DMS53 treated with DMSO at 0.1 percent for 48 hours (cell line): ENCODE measurements around the gene TJP2.

Experiments
- DNase-seq: peaks from one replicate; lab custom pipeline; 2025; ENCODE audit not compliant: unreplicated experiment; lab: John Stamatoyannopoulos, UW

TJP2 gene

DNA sequence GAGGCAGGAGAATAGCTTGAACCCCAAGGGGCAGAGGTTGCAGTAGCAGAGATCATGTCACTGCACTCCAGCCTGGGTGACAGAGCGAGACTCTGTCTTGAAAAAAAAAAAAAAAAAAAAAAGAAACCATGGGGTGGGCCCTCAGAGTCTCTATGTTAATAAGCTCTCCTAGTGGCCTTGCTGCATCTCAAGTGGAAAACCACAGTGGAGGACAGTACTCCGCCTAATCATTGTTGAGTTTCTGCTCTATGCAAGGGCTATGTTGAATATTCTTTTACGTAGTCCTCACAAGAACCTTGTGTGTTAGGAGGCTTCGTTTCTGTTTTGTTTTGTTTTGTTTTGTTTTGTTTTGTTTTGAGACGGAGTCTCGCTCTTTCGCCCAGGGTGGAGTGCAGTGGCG, 48.9 kb downstream of the TJP2 start:
- DNase-seq, result no peak

DNA sequence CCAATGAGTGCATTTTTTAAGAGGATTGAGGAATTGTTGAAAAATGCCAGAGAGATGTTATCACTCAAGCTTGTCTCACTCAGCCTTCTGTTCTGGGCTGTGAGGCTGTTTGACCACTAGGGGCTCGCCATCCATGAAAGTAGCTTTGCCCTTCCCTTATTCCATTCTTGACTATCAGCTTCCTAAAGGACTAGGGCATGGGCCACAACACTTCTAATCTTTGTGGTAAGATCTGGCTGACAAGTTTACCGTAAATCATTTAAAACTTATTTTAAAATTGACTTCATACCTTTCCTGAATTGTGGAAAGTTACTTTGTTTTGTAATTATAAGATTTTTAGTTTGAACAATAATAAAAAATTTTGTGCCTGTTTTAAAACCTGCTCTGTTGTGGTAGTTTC, 49.5 kb downstream of the TJP2 start:
- DNase-seq, result peak; percentile 1

GRCh38 chr9:69229367-69229766, 55.3 kb downstream of the TJP2 start:
- no peak for DNase-seq

- DNase-seq, result no peak
Measured at GRCh38 chr9:69232135-69232534, 58.1 kb downstream of the TJP2 start.

- DNase-seq, result no peak
Measured at GRCh38 chr9:69234683-69235082, 60.6 kb downstream of the TJP2 start.

DNA sequence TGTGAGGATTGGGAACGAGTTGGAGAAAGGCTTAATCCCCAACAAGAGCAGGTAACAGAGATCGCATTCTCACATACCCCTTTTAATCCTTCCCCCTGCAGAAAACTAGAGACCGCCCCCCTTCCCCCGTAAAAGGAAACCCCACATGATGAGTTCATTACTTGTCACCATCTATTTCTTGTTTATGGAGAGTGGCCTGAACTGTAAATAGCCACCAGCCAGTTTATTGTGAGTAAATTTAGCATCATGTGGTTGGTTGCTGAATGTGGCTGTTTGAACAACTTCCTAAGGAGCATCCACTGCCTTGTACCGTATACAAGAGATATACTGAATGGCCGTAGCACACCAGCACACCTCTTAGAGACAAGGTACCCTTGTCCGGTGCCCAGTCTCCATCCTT, 62.1 kb downstream of the TJP2 start:
- no peak for DNase-seq

DNA sequence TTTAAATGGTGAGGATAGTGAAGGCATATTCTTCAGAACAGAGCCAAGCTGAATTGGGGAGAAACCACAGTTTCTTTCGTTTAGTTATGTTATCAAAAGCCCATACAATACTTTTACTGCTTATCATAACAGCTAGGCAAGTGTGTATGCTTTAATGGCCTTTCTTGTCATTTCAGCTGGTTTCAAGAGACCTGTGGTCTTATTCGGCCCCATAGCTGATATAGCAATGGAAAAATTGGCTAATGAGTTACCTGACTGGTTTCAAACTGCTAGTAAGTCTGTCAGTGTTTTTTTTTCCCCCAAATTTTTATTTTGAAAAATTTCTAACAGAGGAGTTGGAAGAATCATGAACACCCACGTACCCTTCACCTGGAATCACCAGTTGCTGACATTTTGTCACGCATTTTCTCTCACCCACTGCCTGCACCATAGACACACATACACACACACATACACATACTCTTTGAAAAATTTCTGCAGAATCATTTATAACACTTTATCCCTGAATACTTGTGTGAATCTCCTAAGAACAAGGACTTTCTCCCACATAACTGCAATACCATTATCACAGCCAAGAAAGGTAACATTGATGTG, 63.7 kb downstream of the TJP2 start:
- no peak for DNase-seq

GRCh38 chr9:69243116-69243515, 69.0 kb downstream of the TJP2 start:
- no peak for DNase-seq

GRCh38 chr9:69246629-69247028, 72.6 kb downstream of the TJP2 start:
- no peak for DNase-seq

DNA sequence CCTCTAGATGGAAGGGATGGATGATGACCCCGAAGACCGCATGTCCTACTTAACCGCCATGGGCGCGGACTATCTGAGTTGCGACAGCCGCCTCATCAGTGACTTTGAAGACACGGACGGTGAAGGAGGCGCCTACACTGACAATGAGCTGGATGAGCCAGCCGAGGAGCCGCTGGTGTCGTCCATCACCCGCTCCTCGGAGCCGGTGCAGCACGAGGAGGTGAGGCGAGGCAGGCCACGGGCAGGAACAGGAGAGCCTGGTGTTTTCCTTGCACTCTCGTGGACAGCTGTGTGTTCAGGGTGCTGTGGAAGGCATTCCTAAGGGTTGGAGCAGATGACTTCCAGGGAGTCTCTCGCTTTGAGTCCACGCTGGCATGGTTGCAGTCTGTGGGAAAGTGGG, 73.9 kb downstream of the TJP2 start:
- no peak for DNase-seq

DNA sequence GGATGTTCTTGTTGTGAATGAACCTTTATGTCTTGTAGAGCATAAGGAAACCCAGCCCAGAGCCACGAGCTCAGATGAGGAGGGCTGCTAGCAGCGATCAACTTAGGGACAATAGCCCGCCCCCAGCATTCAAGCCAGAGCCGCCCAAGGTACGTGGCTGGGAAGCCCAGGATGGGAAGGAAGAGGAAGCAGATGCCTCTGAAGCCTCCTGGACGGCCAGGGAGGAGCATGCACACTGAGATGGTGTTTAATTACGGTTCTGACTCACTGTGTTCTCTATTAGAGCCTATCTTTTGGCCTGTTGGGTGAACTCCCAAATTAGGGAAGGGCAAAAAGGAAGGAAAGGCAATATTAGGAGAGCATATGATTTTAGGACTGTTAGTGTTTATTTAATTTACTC, 75.3 kb downstream of the TJP2 start:
- no peak for DNase-seq

GRCh38 chr9:69250681-69251080, 76.6 kb downstream of the TJP2 start:
- no peak for DNase-seq

- no peak for DNase-seq
Measured at GRCh38 chr9:69252436-69252835, 78.4 kb downstream of the TJP2 start.

DNA sequence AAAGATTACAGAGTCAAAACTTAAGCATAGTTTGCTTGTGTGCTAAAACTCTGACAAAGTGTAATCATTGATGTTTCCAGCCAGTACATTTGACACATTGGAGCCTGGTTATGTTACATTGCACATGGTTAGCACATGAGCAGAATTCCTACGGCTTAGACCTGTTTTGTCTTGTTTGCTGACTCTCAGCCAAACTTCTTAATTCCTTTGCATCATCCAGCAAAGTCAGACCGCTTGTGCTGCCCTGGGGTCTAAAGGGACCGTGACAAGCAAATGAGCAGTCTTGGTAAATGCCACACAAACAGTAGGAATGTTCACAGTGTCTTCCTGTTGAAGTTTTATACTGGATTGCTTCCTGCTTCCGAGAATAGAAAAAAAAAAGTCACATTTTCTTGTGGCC, 79.0 kb downstream of the TJP2 start:
- no peak for DNase-seq

DNA sequence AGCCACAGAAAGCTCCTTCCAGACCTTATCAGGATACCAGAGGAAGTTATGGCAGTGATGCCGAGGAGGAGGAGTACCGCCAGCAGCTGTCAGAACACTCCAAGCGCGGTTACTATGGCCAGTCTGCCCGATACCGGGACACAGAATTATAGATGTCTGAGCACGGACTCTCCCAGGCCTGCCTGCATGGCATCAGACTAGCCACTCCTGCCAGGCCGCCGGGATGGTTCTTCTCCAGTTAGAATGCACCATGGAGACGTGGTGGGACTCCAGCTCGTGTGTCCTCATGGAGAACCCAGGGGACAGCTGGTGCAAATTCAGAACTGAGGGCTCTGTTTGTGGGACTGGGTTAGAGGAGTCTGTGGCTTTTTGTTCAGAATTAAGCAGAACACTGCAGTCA, 80.1 kb downstream of the TJP2 start:
- DNase-seq, result no peak

DNA sequence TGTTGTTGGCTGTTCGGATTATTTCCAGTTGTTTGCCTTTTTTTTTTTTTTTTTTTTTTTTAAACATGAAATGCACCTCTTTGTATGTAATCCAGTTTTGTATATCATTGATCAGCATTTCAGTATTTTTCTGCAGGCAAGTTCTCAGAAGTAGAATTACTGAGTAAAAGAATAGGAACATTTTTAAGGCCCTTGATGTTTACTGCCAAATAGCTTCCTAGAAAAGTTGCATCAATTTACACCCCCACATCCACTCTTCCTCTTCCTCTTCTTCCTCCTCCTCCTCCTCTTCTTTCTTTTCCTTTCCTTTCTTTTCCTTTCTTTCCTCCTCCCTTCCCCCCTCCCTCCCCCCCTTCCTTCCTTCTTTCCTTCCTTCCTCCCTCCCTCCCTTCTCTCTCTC, 81.5 kb downstream of the TJP2 start:
- no peak for DNase-seq

DNA sequence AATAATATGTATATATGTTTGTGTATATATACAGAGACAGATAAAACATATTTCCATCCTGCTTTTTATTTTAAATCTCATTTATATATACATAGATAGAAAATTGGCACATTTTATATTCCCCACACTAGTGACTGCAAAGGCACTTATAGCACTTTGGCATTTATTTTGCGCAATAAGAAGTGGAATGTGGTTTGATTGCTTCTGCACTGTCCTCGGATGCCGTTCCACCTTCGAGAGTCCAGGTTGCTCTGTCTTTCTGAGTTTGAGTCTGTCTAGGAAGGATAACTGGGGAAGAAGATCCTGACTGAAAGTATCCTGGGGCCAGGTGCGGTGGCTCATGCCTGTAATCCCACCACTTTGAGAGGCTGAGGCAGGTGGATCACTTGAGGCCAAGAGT, 84.5 kb downstream of the TJP2 start:
- no peak for DNase-seq

- no peak for DNase-seq
Measured at GRCh38 chr9:69260161-69260560, 86.1 kb downstream of the TJP2 start.

- DNase-seq, result no peak
Measured at GRCh38 chr9:69261636-69262035, 87.6 kb downstream of the TJP2 start.

GRCh38 chr9:69264526-69264925, 90.4 kb downstream of the TJP2 start:
- DNase-seq, result no peak

GRCh38 chr9:69265891-69266290, 91.8 kb downstream of the TJP2 start:
- no peak for DNase-seq

DNA sequence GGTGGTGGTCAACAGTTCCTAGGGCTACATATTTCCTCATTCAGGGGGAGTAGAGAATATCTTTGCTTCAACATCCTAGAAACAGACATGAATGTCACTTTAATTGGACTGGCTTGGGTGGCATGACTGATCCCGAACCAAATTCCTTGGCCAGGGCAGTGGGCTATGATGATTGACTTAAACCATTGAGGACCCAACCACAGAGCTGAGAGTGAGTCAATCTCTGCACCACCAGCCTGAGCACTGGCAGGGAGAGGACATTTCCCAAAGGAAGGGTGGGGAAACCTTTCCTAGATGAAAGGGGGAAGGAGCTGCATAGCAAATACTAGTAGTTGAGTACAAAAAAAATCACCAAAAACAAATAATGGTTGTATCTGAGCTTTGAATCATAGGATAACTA, 98.1 kb downstream of the TJP2 start:
- DNase-seq, result no peak

GRCh38 chr9:69273161-69273560, 99.1 kb downstream of the TJP2 start:
- DNase-seq, result no peak

DNA sequence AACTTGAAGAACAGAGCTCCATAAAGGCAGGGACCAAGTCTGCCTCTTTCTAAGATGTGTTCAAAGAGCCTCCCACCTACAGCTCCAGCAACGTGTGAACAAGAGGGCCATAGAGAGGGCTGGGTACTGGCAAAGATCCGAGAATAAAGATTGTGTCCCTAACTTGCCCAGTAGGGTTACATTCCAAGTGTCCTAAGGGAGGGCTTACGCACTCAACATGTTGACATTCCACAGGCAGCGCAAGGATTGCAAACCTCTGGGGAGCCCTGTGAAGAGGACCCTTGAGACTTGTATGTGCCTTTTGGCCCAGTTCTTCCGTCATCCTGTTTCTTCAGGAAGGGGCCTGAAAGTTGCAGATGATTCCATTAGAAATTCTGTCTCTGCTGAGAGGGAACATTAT, 102.7 kb downstream of the TJP2 start:
- no peak for DNase-seq
